ENCODE results near the gene NUP153.

DNA sequence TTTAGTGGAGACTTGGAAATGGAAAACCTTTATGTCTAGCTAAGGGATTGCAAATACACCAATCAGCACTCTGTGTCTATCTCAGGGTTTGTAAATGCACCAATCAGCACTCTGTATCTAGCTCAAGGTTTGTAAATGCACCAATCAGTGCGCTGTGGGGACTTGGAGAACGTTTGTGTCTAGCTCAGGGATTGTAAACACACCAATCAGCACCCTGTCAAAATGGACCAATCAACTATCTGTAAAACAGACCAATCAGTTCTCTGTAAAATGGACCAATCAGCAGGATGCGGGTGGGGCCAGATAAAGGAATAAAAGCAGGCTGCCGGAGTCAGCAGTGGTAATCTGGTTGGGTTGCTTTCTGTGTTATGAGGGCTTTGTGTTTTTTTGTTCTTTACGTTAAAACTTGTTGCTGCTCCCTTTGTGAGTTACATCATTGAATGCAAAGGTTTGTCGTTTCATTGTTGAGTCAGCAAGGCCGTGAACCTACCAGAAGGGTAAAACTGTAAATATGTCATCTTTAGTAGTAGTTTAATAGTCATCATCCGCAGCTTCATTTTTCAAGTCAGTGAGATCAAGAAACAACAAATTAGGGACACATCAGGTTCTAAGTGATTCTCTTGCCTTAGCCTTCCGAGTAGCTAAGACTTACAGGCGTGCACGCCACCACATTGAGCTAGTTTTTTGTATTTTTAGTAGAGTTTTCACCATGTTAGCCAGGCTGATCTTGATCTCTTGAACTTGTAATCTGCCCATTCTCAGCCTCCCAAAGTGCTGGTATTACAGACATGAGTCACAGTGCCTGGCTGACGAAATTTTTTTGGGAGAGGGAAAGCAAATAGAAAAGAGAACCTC is 22.7 kb upstream of the NUP153 start:
- TF ChIP-seq, protein P1, sequence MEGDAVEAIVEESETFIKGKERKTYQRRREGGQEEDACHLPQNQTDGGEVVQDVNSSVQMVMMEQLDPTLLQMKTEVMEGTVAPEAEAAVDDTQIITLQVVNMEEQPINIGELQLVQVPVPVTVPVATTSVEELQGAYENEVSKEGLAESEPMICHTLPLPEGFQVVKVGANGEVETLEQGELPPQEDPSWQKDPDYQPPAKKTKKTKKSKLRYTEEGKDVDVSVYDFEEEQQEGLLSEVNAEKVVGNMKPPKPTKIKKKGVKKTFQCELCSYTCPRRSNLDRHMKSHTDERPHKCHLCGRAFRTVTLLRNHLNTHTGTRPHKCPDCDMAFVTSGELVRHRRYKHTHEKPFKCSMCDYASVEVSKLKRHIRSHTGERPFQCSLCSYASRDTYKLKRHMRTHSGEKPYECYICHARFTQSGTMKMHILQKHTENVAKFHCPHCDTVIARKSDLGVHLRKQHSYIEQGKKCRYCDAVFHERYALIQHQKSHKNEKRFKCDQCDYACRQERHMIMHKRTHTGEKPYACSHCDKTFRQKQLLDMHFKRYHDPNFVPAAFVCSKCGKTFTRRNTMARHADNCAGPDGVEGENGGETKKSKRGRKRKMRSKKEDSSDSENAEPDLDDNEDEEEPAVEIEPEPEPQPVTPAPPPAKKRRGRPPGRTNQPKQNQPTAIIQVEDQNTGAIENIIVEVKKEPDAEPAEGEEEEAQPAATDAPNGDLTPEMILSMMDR (IDR thresholded peaks at IDR 0.05; ENCODE audit: insufficient read depth, low read length), result no peak
- no peak for TF ChIP-seq GABPA (IDR thresholded peaks at IDR 0.05; ENCODE audit: low read depth)
- no peak for TF ChIP-seq POLR2AphosphoS5 (IDR thresholded peaks at IDR 0.05; ENCODE audit: low read depth)
